SK-N-SH (cell line): ENCODE data around the gene ATP8A2. TPM values are rescaled to one million over a fixed set of nuclear protein-coding genes. Genes with fewer than 3 reads are reported as not detected.

Source experiments
- CTCF ChIA-PET: fragments of 300-600, 350-600 bp; formaldehyde crosslinking; extraction: SDS; loops from one replicate; lab custom pipeline; 2021; lab: Yijun Ruan, JAX
- POLR2A ChIA-PET: fragments of 350-600 bp; sonication (Branson Sonifier 250); formaldehyde crosslinking; extraction: SDS; loops from one replicate; lab custom pipeline; 2020; ENCODE audit warnings: antibody characterized with exemption, inconsistent platforms; lab: Yijun Ruan, JAX
- DNase-seq: peaks from one replicate; pipeline ENCODE4 v3.0.0; 2012
- H2AFZ ChIP-seq: fragments of 200-600 bp; sonication (generic); 2 replicates; pipeline ENCODE4 v1.8.1; 2016; ENCODE audit warnings: antibody characterized with exemption, mild to moderate bottlenecking, low read depth
- H3F3A ChIP-seq: fragments of 200-600 bp; sonication (generic); replicated peaks from 2 replicates; pipeline ENCODE3; 2016; ENCODE audit warnings: antibody characterized with exemption, mild to moderate bottlenecking; ENCODE audit not compliant: insufficient read depth
- H3K27ac ChIP-seq, 2 experiments: fragments of 200-500 bp in 1 of 2; fragments of 200-600 bp in 1 of 2; sonication (Bioruptor generic) in 1 of 2; sonication (generic), shearing (Covaris generic) in 1 of 2; 2 replicates each; pipeline versions ENCODE4 v1.5.1 to v1.6.1; 2014 to 2016; ENCODE audit warnings: low read depth in 2 of 2, inconsistent platforms in 1 of 2, low read length in 1 of 2, mild to moderate bottlenecking in 1 of 2, mixed read lengths in 1 of 2
- H3K27me3 ChIP-seq: fragments of 200-600 bp; sonication (generic), shearing (Covaris generic); 2 replicates; pipeline ENCODE4 v1.6.1; 2016; ENCODE audit warnings: mixed run types; ENCODE audit not compliant: insufficient read depth
- H3K36me3 ChIP-seq, 2 experiments: fragments of 200-500 bp in 1 of 2; fragments of 200-600 bp in 1 of 2; sonication (Bioruptor generic) in 1 of 2; sonication (generic) in 1 of 2; replicated peaks in 1 of 2; 2 replicates each; pipeline versions ENCODE3 to v1.5.1; 2014 to 2016; ENCODE audit warnings: low read length in 1 of 2, mild to moderate bottlenecking in 1 of 2; ENCODE audit not compliant: insufficient read depth in 2 of 2, control insufficient read depth in 1 of 2
- H3K4me1 ChIP-seq, 2 experiments: fragments of 200-500 bp in 1 of 2; fragments of 200-600 bp in 1 of 2; sonication (Bioruptor generic) in 1 of 2; sonication (generic), shearing (Covaris generic) in 1 of 2; 2 replicates each; pipeline versions ENCODE4 v1.5.1 to v1.6.1; 2014 to 2016; ENCODE audit warnings: low read depth in 1 of 2, low read length in 1 of 2, mixed run types in 1 of 2; ENCODE audit not compliant: insufficient read depth in 2 of 2, control insufficient read depth in 1 of 2
- H3K4me2 ChIP-seq: fragments of 200-600 bp; sonication (generic), shearing (Covaris generic); 2 replicates; pipeline ENCODE4 v1.6.1; 2017; ENCODE audit warnings: mixed run types
- H3K4me3 ChIP-seq, 2 experiments: fragments of 200-500 bp in 1 of 2; fragments of 200-600 bp in 1 of 2; sonication (Bioruptor generic) in 1 of 2; sonication (generic), shearing (Covaris generic) in 1 of 2; 2 replicates each; pipeline versions ENCODE4 v1.5.1 to v1.8.1; 2014 to 2016; ENCODE audit warnings: low read depth in 2 of 2, inconsistent platforms in 1 of 2, low read length in 1 of 2, mild to moderate bottlenecking in 1 of 2, mixed read lengths in 1 of 2, moderate library complexity in 1 of 2
- H3K79me2 ChIP-seq: fragments of 200-600 bp; sonication (generic); 2 replicates; pipeline ENCODE4 v1.8.1; 2017; ENCODE audit warnings: mild to moderate bottlenecking; ENCODE audit not compliant: insufficient read depth
- H3K9ac ChIP-seq: fragments of 200-600 bp; sonication (generic); 2 replicates; pipeline ENCODE4 v1.6.1; 2017; ENCODE audit warnings: mixed run types
- H3K9me2 ChIP-seq: fragments of 200-600 bp; sonication (generic); 2 replicates; pipeline ENCODE4 v1.6.1; 2017; ENCODE audit warnings: mixed run types
- H3K9me3 ChIP-seq: fragments of 200-600 bp; sonication (generic); 2 replicates; pipeline ENCODE4 v1.6.1; 2017; ENCODE audit warnings: mixed run types, mild to moderate bottlenecking, moderate library complexity
- H4K20me1 ChIP-seq: fragments of 200-600 bp; sonication (generic); 2 replicates; pipeline ENCODE4 v1.6.1; 2017; ENCODE audit warnings: mild to moderate bottlenecking, mixed run types; ENCODE audit not compliant: insufficient read depth
- CHD2 ChIP-seq: fragments of 150-350 bp; IDR thresholded peaks from 2 replicates; pipeline ENCODE4 v1.6.1; 2018; ENCODE audit warnings: low read length; ENCODE audit not compliant: partially characterized antibody
- CTCF ChIP-seq: fragments of 200-600 bp; sonication (generic); IDR thresholded peaks from 2 replicates; pipeline ENCODE4 v1.6.1; 2017; ENCODE audit warnings: antibody characterized with exemption, mild to moderate bottlenecking, moderate library complexity
- ELF1 ChIP-seq: IDR thresholded peaks from 2 replicates; pipeline ENCODE4 v1.4.0; 2012
- EZH2phosphoT487 ChIP-seq: fragments of 200-600 bp; sonication (generic); IDR thresholded peaks from 2 replicates; pipeline ENCODE4 v1.6.1; 2017; ENCODE audit warnings: low read depth, mixed run types, mild to moderate bottlenecking, antibody characterized with exemption, moderate library complexity, borderline replicate concordance
- FOSL2 ChIP-seq: IDR thresholded peaks from 2 replicates; pipeline ENCODE4 v1.4.0; 2012; ENCODE audit warnings: low read depth, mild to moderate bottlenecking, moderate library complexity, borderline replicate concordance
- FOXJ3 ChIP-seq: sonication (generic); formaldehyde crosslinking; IDR thresholded peaks from 2 replicates; pipeline ENCODE4 v1.5.1; 2020; ENCODE audit warnings: mild to moderate bottlenecking, missing genetic modification reagents
- GATA2 ChIP-seq: sonication (generic); formaldehyde crosslinking; IDR thresholded peaks from 2 replicates; pipeline ENCODE4 v1.5.0; 2020; ENCODE audit warnings: mild to moderate bottlenecking, missing genetic modification reagents
- JUND ChIP-seq: IDR thresholded peaks from 2 replicates; pipeline ENCODE4 v1.4.0; 2012
- MEF2A ChIP-seq: IDR thresholded peaks from 2 replicates; pipeline ENCODE4 v1.4.0; 2012; ENCODE audit warnings: low read depth, borderline replicate concordance
- MXI1 ChIP-seq: IDR thresholded peaks from 2 replicates; pipeline ENCODE4 v1.6.1; 2012; ENCODE audit warnings: mild to moderate bottlenecking, low read depth, low read length, improper control_type of control experiment
- NRF1 ChIP-seq: IDR thresholded peaks from 2 replicates; pipeline ENCODE4 v1.6.1; 2012; ENCODE audit warnings: low read depth, mild to moderate bottlenecking, low read length
- PBX3 ChIP-seq: IDR thresholded peaks from 2 replicates; pipeline ENCODE4; 2012
- RAD21 ChIP-seq: IDR thresholded peaks from 2 replicates; pipeline ENCODE4 v1.6.1; 2012; ENCODE audit warnings: mild to moderate bottlenecking, low read length
- RFX5 ChIP-seq: IDR thresholded peaks from 2 replicates; pipeline ENCODE4 v1.6.1; 2012; ENCODE audit warnings: mild to moderate bottlenecking, improper control_type of control experiment, low read length
- SIN3A ChIP-seq: IDR thresholded peaks from 2 replicates; pipeline ENCODE4 v1.6.1; 2012; ENCODE audit warnings: low read depth, mild to moderate bottlenecking, low read length, moderate library complexity, borderline replicate concordance
- SMC3 ChIP-seq: IDR thresholded peaks from 2 replicates; pipeline ENCODE4 v1.6.1; 2012; ENCODE audit warnings: low read depth, low read length, improper control_type of control experiment
- TCF12 ChIP-seq: IDR thresholded peaks from 2 replicates; pipeline ENCODE4 v1.4.0; 2012
- TEAD4 ChIP-seq: IDR thresholded peaks from 2 replicates; pipeline ENCODE4 v1.4.0; 2012; ENCODE audit warnings: mild to moderate bottlenecking, borderline replicate concordance; ENCODE audit not compliant: insufficient read depth
- USF1 ChIP-seq: IDR thresholded peaks from 2 replicates; pipeline ENCODE4 v1.4.0; 2012; ENCODE audit warnings: low read depth, borderline replicate concordance
- YY1 ChIP-seq: IDR thresholded peaks from 2 replicates; pipeline ENCODE4 v1.4.0; 2012; ENCODE audit warnings: low read depth, mild to moderate bottlenecking
- ZBTB33 ChIP-seq: IDR thresholded peaks from 2 replicates; pipeline ENCODE4 v1.4.0; 2012; ENCODE audit warnings: low read depth, borderline replicate concordance
- WGBS: methylation state at CpG from one replicate; pipeline ENCODE4 v1.1.6; 2017; ENCODE audit warnings: low lambda C conversion rate; 5-methylcytosine and 5-hydroxymethylcytosine counted together
- polyA plus RNA-seq, 3 experiments: library from polyadenylated mRNA; depleted of rRNA; stranded (reverse); fragments of >200 nt; gene quantifications; 2 replicates each; pipeline ENCODE4 v1.2.3, GENCODE V29; 2012

Gene ATP8A2
- polyA plus RNA-seq, 1 of the 3 experiments (the other 2 are of a cell fraction) = 0.02 TPM

GRCh38 chr13:25699600-25699999, 327.8 kb downstream of the ATP8A2 start:
- H4K20me1 ChIP-seq = no peaks in the 10 kb centered on the region
- 11% methylated on average over 2 of the region's 2 CpGs for WGBS
- POLR2A ChIA-PET = no interaction called here
- H3K4me3 ChIP-seq = no peak overlapping the region
- H3K27ac ChIP-seq = no peak overlapping the region
- H3K9me2 ChIP-seq = no peaks in the 10 kb centered on the region
- no peaks in the 10 kb centered on the region for H3K36me3 ChIP-seq
- no peak overlapping the region for H2AFZ ChIP-seq
- no peak overlapping the region for H3K4me2 ChIP-seq
- H3K4me1 ChIP-seq = no peaks in the 10 kb centered on the region
- no peak overlapping the region for H3K9ac ChIP-seq
- H3K9me3 ChIP-seq = no peaks in the 10 kb centered on the region
- no peak for DNase-seq
- no peaks in the 10 kb centered on the region for H3K79me2 ChIP-seq
- CTCF ChIA-PET = no interaction called here
- no peaks in the 10 kb centered on the region for H3K27me3 ChIP-seq
- H3F3A ChIP-seq = no peaks in the 10 kb centered on the region
- no peak for TF ChIP-seq RAD21
- no peak for TF ChIP-seq CTCF
- TF ChIP-seq USF1 = no peak
- no peak for TF ChIP-seq MEF2A
- TF ChIP-seq FOSL2 = no peak
- no peak for TF ChIP-seq EZH2phosphoT487
- TF ChIP-seq, all 33 proteins: peak for 0

- Histone ChIP-seq H3K4me2 (no peak overlapping the region), H3K79me2 (no peaks in the 10 kb centered on the region), H2AFZ (no peak overlapping the region), H3K36me3 (no peaks in the 10 kb centered on the region), H3K27me3 (no peaks in the 10 kb centered on the region), H3K9me2 (no peaks in the 10 kb centered on the region), H3K9me3 (no peaks in the 10 kb centered on the region), H3K27ac (no peak overlapping the region), H3K9ac (no peak overlapping the region), H3K4me3 (no peak overlapping the region), H3K4me1 (no peaks in the 10 kb centered on the region), H4K20me1 (no peaks in the 10 kb centered on the region), H3F3A (no peaks in the 10 kb centered on the region)
- ChIA-PET POLR2A (no interaction called here), CTCF (no interaction called here)
- 15% methylated on average over 4 of the region's 4 CpGs for WGBS
- DNase-seq = no peak
- no peak for TF ChIP-seq NRF1
- TF ChIP-seq GATA2 = no peak
- TF ChIP-seq ZBTB33 = no peak
- no peak for TF ChIP-seq CHD2
- no peak for TF ChIP-seq FOXJ3 (CRISPR knock-in tag)
- TF ChIP-seq SIN3A = no peak
- TF ChIP-seq CTCF = no peak
- TF ChIP-seq ELF1 = no peak
- TF ChIP-seq TEAD4 = no peak
- TF ChIP-seq TCF12 = no peak
- no peak for TF ChIP-seq FOSL2
- no peak for TF ChIP-seq MXI1
- no peak for TF ChIP-seq JUND
- no peak for TF ChIP-seq YY1
- no peak for TF ChIP-seq RFX5
- TF ChIP-seq SMC3 = no peak
- TF ChIP-seq PBX3 = no peak
Measured at GRCh38 chr13:25701304-25701703, 329.5 kb downstream of the ATP8A2 start.
